Stimulated activated CD8-positive, alpha-beta memory T cell treated with anti-CD3 and anti-CD28 coated beads, Interleukin-7, amount 100 ng/mL, for 1 hour (primary cell): Measurements from ENCODE around the gene SFXN5.

Source experiments
- DNase-seq, 2 donors: peaks; one replicate each; pipeline ENCODE4 v3.0.0-alpha.2; 2020; ENCODE audit warnings: low read depth in 2 of 2

The SFXN5 gene

DNA sequence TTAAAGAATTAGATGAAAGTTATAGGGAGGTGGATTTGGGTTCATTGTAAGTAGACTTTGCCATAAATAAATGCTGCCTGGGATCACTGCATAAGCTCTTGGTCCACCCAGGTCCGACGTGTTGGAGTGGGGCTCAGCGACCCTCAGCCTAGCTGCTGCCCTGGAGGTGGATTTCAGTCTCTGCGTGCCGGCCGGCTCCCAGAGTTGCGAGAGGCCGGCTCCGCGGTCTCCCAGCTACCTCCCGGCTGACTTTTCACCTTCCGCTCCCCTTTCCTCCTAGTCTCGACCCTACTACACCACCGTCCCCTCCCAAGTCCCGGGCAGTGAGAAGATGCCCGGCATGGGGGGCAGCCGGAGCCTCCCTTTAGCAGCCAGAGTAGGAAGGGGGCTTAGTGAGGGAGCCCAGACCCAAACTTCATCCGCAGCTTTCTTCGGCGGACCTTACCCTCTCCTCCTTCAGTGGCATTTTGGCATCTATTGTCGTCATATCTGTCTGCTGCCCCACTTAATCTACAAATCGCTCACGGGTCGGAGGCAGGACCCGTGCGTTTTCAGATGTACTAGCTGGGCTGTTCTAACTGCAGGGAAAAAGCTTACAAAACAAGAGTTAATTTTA, 146.1 kb downstream of the SFXN5 start:
- no peak for DNase-seq

DNA sequence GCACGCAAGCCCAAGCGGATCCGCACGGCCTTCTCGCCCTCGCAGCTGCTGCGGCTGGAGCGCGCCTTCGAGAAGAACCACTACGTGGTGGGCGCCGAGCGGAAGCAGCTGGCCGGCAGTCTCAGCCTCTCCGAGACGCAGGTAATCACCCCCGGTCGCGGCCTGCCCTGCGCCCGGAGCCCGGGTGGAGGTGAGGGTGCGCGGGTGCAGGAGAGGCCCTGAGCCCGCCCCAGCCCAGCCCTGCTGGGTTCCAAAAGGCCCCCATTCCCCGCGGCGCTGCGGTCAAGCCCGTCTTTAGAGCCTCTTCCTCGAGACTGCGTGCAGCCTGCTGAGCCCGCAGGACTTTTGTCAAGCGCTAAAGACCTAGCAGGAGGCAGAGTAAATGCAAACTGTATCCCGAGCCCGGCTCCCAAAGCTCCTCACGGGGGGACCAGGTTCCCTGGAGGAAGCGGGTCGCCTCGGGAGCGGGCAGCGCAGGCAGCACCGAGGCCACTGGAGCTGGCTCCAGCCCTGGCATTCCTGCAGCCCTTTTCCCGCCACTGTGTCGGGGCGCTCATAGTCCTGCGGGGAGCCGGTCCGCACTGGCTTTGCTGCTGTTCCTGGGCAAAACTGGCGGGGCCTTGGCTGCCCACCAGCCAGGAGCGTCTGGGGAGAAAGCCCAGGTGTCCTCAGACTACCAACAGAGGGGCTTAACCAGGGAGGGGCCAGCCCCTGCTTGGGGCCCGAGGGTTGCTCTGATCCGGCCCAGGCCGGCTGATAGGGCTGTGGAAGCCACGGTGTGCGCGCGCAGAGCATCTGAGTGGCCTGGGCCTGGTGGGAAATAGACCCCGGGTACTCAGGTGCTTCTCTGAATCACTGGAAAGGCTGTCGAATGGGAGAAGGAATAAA, 146.9 kb downstream of the SFXN5 start:
- no peak for DNase-seq

DNA sequence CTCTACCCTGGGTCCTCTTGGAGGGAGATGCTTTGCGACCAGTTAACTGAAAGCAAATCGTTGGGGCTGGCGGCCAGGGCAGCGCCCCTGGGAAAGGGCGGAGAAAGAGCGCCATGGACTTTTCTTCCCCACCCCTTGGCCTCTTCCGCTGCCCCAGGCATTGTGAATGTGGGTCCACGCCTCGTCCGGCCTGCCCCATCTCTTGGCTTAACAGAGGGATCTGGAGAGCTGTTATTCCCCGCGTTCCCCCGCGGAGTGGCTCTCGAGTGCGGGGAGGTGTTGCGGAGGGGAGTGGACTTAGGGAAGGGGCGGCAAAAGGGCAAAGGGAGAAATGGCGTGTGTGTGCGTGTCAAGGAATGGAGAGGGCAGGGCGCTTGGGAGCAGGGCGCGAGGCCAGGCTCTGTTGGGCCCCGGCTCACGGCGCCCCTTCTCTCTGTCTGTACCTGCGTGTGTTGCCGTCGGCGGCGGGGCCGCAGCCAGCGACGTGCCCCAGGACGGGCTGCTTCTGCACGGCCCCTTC, 147.6 kb downstream of the SFXN5 start:
- no peak for DNase-seq

DNA sequence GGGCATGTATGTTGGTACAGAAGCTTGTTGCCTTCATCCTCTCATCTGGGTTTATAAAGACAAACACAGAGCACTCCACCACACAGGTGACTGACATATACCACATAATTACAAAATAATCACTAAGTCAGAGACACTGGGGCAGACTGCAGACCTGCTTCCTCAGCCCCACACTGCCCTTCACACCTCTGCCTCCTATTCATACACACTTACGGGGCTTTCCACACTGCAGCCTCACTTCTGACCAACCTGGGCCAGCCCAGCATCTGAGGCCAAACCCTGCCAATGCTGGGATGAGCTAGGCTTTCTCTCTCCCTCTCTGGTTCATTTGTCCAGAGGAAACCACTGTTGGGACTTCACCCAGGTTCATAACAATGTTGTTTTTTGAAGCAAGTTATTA, 149.7 kb downstream of the SFXN5 start:
- no peak for DNase-seq

GRCh38 chr2:72921088-72921851, 150.2 kb downstream of the SFXN5 start:
- DNase-seq = no peak

- DNase-seq = no peak
Measured at GRCh38 chr2:72920318-72921087, 151.0 kb downstream of the SFXN5 start.

DNA sequence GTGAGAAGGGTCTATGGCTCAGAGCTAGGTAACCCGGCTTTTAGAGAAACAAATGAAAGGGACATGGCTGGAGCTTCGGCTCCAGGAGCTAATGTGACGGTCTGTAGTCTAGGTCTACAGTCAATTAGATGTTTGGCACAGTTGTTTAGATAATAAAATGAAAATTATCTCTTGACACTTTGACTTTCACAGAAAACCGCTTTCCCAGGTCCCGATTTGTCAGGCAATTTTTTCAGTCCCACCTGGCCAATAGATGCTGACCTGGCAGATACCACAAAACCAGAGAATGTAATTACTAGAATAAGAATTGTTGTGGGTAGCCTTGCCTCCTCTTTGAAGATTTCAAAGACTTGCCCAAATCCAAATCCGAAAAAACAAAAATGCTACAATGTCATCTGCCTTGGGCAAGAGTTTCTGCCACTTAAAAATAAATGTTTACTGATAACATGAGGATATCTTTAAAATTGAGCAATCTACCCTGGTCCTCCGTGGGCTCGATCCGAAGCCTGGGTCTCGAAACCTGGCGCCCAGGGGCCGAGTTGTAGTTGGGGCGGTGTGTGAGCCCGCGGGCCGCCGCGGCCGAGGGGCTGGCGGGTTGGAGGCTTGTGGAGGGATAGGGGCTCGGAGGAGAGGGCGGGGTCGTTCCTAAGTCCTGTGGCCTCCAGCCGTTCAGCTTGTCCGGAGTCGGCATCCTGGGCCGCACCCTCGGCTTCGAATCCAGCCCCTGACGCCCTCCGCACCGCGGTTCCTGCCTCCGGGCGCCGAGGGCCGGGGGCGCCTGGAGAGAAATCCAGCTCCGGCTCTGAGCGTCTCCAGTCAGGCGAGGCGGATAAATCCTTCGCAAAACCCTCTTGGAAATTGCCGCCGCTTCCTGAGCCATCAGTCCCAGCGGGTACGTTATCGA, 151.8 kb downstream of the SFXN5 start:
- no peak for DNase-seq

- no peak for DNase-seq
Measured at GRCh38 chr2:72917877-72918553, 153.5 kb downstream of the SFXN5 start.

- no peak for DNase-seq
Measured at GRCh38 chr2:72917138-72917876, 154.2 kb downstream of the SFXN5 start, which contains the start of gene EMX1. TSS of gene EMX1 (plus strand) at chr2:72917519. CDS start at chr2:72917853, 334 bp downstream.

- DNase-seq = no peak
Measured at GRCh38 chr2:72916743-72917137, 154.8 kb downstream of the SFXN5 start.

GRCh38 chr2:72915907-72916742, 155.4 kb downstream of the SFXN5 start:
- DNase-seq = no peak

DNA sequence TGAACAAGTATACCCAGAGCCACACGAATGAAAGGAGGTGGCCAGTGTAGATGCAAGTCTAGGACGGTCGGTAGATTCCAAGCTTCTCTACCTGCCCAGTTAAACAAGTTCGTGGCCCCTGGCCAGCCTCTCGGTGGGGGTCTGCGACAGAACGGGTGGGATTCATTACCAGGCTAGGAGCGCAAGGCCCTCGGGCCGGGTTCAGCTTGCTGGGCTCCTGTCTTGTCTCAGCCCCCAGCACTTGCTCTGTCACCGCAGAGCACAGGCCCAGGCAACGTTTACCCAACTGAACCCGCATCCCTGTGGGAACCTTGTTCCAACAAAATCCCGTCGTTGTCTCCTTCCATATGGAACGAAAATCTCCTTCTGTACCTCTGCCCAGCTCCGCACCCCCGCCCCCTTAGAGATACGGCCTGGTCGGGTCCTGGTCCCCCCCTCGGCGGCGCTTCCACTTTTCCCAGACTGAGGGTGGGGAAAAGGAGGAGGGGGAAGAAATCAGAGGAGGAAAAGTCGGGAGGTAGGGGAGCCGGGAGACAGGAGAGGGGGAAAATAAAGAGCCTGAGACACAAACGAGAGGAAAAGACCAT, 156.1 kb downstream of the SFXN5 start:
- DNase-seq = no peak

DNA sequence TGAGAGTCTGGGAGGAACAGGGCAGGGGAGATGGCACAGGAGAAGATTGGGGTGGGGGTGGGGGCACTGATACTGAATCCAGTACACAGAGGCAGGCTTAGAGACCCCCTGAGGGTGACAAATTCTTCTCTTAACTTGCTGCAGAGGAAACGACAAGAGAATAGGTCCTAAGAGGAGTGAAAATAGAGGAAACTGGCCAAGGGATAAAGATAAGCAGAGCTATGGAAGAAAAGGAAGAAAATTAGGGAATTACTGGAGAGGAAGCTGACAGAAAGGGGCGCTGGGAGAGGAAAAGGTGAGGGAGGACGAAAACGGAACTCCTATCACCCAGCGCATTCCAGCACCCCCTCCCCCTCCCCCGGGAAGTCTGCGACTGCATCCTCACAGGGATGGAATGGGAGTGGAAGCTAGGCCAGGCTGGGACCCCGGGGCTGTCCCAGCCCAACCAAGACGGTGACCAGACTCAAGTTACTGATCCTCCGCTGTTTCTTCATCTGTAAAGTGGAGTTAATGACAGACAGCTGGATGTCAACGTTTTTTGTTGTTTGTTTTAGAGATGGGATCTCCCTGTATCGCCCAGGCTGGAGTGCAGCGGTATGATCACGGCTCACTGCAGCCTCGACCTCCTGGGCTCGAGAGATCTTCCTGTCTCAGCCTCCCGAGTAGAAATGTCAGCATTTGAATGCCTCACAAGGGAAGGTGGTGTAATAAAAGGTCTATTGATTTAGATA, 156.8 kb downstream of the SFXN5 start:
- DNase-seq = no peak

DNA sequence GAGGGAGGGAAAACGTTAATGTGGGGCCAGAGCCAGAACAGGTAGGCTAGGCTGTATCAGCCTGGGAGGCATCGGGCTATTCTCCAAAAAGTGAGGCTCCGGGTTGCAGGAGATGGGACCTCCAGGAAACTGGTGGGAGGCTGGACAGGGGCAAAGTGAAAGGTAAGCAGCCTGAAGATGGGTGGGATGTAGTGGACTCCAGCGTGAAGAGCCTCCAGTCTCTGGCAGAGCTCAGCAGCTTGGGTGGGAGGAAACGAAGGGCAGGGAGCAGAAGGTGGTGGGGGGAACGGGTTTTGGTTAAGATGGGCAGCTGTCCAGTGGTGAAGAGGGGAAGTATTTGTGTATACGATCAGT, 157.3 kb downstream of the SFXN5 start:
- DNase-seq = no peak

GRCh38 chr2:72913486-72914205, 157.9 kb downstream of the SFXN5 start:
- DNase-seq = no peak

DNA sequence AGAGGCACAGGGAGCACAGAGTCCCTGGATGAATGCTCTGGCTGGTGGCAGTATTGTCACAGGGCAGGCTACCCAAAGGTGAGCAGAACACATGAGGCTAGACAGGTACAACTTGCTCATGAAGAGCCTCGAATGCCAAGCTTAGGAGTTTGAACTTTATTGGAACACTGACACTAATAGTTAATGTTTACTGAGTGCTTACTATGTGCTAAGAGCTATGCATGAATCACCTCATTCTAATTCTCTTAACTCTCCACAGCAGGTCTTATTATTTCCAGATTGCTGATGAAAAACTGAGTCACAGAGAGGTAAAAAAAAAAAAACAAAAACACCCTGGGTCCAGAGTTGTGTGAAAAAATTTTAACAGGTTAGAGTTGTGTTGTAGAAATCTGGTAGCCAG, 160.3 kb downstream of the SFXN5 start:
- DNase-seq = no peak

- DNase-seq = no peak
Measured at GRCh38 chr2:72908741-72909140, 162.8 kb downstream of the SFXN5 start.
